Lower leg skin (tissue), 4 donors: ENCODE data around the gene OR51B5. TPM values are rescaled to one million over a fixed set of nuclear protein-coding genes. Genes with fewer than 3 reads are reported as not detected.

Experiments used
- DNase-seq, 2 donors: peaks; one replicate each; pipeline ENCODE4 v3.0.0-alpha.2; 2019; ENCODE audit warnings: low spot score in 2 of 2
- H3K4me3 ChIP-seq: fragments of 200-600 bp; sonication (generic); 2 replicates; pipeline ENCODE4 v1.5.1; 2017; ENCODE audit warnings: mild to moderate bottlenecking, low read depth; ENCODE audit not compliant: poor library complexity, severe bottlenecking
- CTCF ChIP-seq, 3 donors: fragments of 450-650 bp; IDR thresholded peaks; one replicate each; pipeline ENCODE4 v1.5.1; 2016; ENCODE audit warnings: antibody characterized with exemption in 3 of 3, mild to moderate bottlenecking in 3 of 3, moderate library complexity in 2 of 3
- POLR2A ChIP-seq, 2 donors: fragments of 450-650 bp; IDR thresholded peaks; one replicate each; pipeline ENCODE4 v1.6.1; 2016 to 2017; ENCODE audit warnings: antibody characterized with exemption in 2 of 2, mild to moderate bottlenecking in 1 of 2, moderate library complexity in 1 of 2
- WGBS, 2 donors: methylation state at CpG; one replicate each; pipeline ENCODE4 v1.1.5; 2018; 5-methylcytosine and 5-hydroxymethylcytosine counted together
- intact Hi-C: fragments of 100-400 bp; cut with DNase I; formaldehyde crosslinking; loops from one replicate; pipeline ENCODE4 v1.15.0; 2023; ENCODE audit warnings: low total_unique reads
- total RNA-seq, 4 donors: library from RNA; depleted of rRNA; stranded (reverse); fragments of >200 nt; gene quantifications; one replicate each; pipeline ENCODE4 v1.1.0, GENCODE V29; 2016

Gene OR51B5
- total RNA-seq, result not detected

GRCh38 chr11:5343474-5344335 is at the start of gene OR51B5:
Gene OR51B5 (minus strand): TSS chr11:5343524. CDS start chr11:5343524, 0 bp downstream.
- intact Hi-C loops, result no loop called here
- H3K4me3 ChIP-seq, result no peak within 1 kb of the TSS
- TF ChIP-seq POLR2A (IDR thresholded peaks at IDR 0.05) (no peak), CTCF (IDR thresholded peaks at IDR 0.05) (no peak)
- WGBS, 2 donors, result 65 to 82% methylated on average over 6 of the region's 6 CpGs
- no peak for DNase-seq

GRCh38 chr11:5390210-5390609 is 46.9 kb upstream of the OR51B5 start:
- DNase-seq, result no peak
- WGBS, 2 donors, result 74 to 83% methylated on average over 2 of the region's 2 CpGs
- TF ChIP-seq CTCF (IDR thresholded peaks at IDR 0.05) (no peak), POLR2A (IDR thresholded peaks at IDR 0.05) (no peak)
- intact Hi-C loops, result no loop called here
- H3K4me3 ChIP-seq, result no peak overlapping the region

- H3K4me3 ChIP-seq, result no peak overlapping the region
- intact Hi-C loops, result no loop called here
- no peak for DNase-seq
- WGBS, 2 donors, result 62 to 64% methylated on average over 2 of the region's 2 CpGs
- TF ChIP-seq CTCF (IDR thresholded peaks at IDR 0.05) (no peak), POLR2A (IDR thresholded peaks at IDR 0.05) (no peak)
These were observed 41.0 kb upstream of the OR51B5 start for GRCh38 chr11:5384335-5384734.

GRCh38 chr11:5383576-5383975 is 40.3 kb upstream of the OR51B5 start, which contains the start of gene OR51M1:
Gene OR51M1 (plus strand): TSS chr11:5383812. CDS start chr11:5389399, 5,587 bp downstream.
- intact Hi-C loops, result no loop called here
- TF ChIP-seq POLR2A (IDR thresholded peaks at IDR 0.05) (no peak), CTCF (IDR thresholded peaks at IDR 0.05) (no peak)
- WGBS, 2 donors, result 44 to 67% methylated on average over 1 of the region's 1 CpG
- DNase-seq, result no peak
- H3K4me3 ChIP-seq, result no peak within 1 kb of the TSS

- no peak for DNase-seq
- WGBS, 2 donors, result 65 to 72% methylated on average over 4 of the region's 4 CpGs
- TF ChIP-seq CTCF (IDR thresholded peaks at IDR 0.05) (no peak), POLR2A (IDR thresholded peaks at IDR 0.05) (no peak)
- intact Hi-C loops, result no loop called here
- no peak overlapping the region for H3K4me3 ChIP-seq
These were observed 37.5 kb upstream of the OR51B5 start for GRCh38 chr11:5380740-5381342.
